GM19328 (cell line): ENCODE results near the gene SPRY4.
"Not testable (repeated sequence)": the region's sequence is repeated elsewhere in the genome, so short reads cannot be mapped to it uniquely, and the experiment has no call there.

Experiments used
- ATAC-seq: cut with Tn5 transposase; IDR thresholded peaks from one replicate; pipeline ENCODE4 v1.9.1; 2021; ENCODE audit warnings: mild to moderate bottlenecking, moderate library complexity; ENCODE audit not compliant: unreplicated experiment

Gene SPRY4

GRCh38 chr5:142264084-142264483 lies 60.7 kb downstream of the SPRY4 start:
- ATAC-seq, result not testable (repeated sequence)

DNA sequence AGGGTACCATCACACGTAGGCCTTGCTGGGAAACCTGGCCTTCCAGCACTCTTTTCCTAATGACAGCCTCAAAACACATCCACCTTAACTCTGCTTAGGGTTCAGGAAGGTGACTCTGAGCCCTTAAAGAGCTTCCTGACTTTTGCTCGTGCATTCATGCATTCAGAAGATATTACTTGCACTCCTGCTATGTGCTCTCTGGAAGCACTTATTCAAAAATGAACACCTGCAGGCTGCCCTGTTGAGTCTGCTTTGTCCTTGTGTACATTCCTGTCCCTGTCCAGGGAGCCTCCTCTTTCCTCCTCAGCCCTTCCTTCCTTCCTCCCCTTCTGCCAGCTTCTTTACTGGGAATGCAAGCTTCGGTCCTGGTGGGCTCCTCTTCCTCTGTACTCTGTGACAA lies 61.5 kb downstream of the SPRY4 start:
- no peak for ATAC-seq

GRCh38 chr5:142262683-142263082 lies 62.1 kb downstream of the SPRY4 start:
- ATAC-seq, result no peak
